ENCODE results near the gene MRPS33.

MRPS33 gene

GRCh38 chr7:140990193-140990962 lies 24.4 kb downstream of the MRPS33 start:
- TF ChIP-seq, protein P1, sequence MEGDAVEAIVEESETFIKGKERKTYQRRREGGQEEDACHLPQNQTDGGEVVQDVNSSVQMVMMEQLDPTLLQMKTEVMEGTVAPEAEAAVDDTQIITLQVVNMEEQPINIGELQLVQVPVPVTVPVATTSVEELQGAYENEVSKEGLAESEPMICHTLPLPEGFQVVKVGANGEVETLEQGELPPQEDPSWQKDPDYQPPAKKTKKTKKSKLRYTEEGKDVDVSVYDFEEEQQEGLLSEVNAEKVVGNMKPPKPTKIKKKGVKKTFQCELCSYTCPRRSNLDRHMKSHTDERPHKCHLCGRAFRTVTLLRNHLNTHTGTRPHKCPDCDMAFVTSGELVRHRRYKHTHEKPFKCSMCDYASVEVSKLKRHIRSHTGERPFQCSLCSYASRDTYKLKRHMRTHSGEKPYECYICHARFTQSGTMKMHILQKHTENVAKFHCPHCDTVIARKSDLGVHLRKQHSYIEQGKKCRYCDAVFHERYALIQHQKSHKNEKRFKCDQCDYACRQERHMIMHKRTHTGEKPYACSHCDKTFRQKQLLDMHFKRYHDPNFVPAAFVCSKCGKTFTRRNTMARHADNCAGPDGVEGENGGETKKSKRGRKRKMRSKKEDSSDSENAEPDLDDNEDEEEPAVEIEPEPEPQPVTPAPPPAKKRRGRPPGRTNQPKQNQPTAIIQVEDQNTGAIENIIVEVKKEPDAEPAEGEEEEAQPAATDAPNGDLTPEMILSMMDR (IDR thresholded peaks at IDR 0.05; ENCODE audit: low read depth, low read length) = no peak

DNA sequence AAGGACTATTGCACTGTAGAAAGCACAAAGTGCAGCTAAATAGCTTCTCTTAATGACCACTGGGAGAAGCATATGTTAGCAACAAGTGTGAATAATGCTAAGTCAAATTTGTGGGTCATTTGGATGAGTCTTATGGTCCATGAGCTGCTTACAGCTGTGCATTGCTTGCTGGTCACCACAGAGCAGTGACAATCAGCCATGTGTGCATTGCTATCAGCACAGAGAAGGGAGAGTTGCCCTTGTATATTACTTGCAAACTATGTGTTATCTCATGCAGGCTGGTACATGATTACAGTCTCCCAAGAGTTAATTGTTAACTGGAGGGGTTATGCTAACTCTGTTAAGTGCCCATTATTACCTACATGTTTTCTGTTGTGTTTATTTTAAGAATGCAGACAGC lies 25.7 kb downstream of the MRPS33 start:
- Histone ChIP-seq H3K27me3 (ENCODE audit: insufficient read depth, low read depth, severe bottlenecking) (no peaks in the 10 kb centered on the region), H3K4me3 (ENCODE audit: low read depth, low read length) (no peak overlapping the region), H3K9me3 (ENCODE audit: severe bottlenecking) (peaks cover 5% of the 10 kb centered on the region), H3K27ac (no peak overlapping the region), H3K36me3 (no peaks in the 10 kb centered on the region)
- DNase-seq = no peak
- TF ChIP-seq, protein P1 (IDR thresholded peaks at IDR 0.05; ENCODE audit: low read depth, low read length) = no peak

More at GRCh38 chr7:140990193-140990962, 24.4 kb downstream of the MRPS33 start:
- H3K36me3 ChIP-seq = no peaks in the 10 kb centered on the region
- no peaks in the 10 kb centered on the region for H3K9me3 ChIP-seq (ENCODE audit: severe bottlenecking)
- no peak for DNase-seq
- no peak overlapping the region for H3K27ac ChIP-seq
- no peak overlapping the region for H3K4me3 ChIP-seq (ENCODE audit: low read depth, low read length)
- H3K27me3 ChIP-seq (ENCODE audit: insufficient read depth, low read depth, severe bottlenecking) = no peaks in the 10 kb centered on the region

DNA sequence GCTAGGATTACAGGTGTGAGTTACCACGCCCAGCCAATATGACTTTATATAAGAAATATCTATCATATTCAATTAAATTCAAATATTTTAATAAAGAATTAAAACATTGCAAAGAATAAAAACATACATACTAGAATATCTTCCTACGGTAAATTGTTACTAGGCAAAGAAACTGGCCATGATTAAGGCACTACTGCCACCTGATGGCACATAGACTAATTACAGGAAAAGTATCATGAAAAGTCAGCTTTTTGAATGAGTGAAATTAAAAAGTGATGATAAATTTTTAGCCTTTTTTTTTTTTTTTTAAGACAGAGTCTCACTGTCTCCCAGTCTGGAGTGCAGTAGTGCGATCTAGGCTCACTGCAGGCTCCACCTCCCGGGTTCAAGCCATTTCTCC lies 30.9 kb downstream of the MRPS33 start:
- Histone ChIP-seq H3K9me3 (ENCODE audit: severe bottlenecking) (peaks cover 5% of the 10 kb centered on the region), H3K27me3 (ENCODE audit: insufficient read depth, low read depth, severe bottlenecking) (no peaks in the 10 kb centered on the region), H3K4me3 (ENCODE audit: low read depth, low read length) (no peak overlapping the region), H3K36me3 (no peaks in the 10 kb centered on the region), H3K27ac (no peak overlapping the region)
- DNase-seq = no peak
- TF ChIP-seq, protein P1 (IDR thresholded peaks at IDR 0.05; ENCODE audit: low read depth, low read length) = no peak

GRCh38 chr7:140982508-140982907 lies 32.2 kb downstream of the MRPS33 start:
- Histone ChIP-seq H3K4me3 (ENCODE audit: low read depth, low read length) (no peak overlapping the region), H3K9me3 (ENCODE audit: severe bottlenecking) (peaks cover 5% of the 10 kb centered on the region), H3K27me3 (ENCODE audit: insufficient read depth, low read depth, severe bottlenecking) (no peaks in the 10 kb centered on the region), H3K27ac (no peak overlapping the region), H3K36me3 (no peaks in the 10 kb centered on the region)
- TF ChIP-seq, protein P1 (IDR thresholded peaks at IDR 0.05; ENCODE audit: low read depth, low read length) = no peak
- DNase-seq = no peak

DNA sequence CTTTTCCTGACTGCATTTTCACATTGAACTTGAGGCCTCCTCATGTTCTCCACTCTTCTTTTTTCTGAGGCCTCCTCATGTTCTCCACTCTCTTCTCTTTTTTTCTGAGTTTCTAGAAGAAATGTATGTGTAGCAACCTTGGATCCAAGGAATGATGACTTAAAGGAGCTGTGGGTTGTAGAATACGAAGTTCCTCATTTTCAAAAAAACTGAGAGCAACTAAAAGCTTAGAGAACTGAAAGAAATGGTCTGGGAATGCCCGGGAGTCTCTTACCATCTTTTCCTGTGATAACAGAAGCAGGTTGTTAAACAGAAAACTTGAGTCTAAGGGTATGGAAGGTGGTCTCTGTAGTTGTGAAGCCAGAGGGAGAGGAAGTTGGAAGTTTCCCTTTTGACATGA lies 32.8 kb downstream of the MRPS33 start:
- H3K27me3 ChIP-seq (ENCODE audit: insufficient read depth, low read depth, severe bottlenecking) = no peaks in the 10 kb centered on the region
- no peaks in the 10 kb centered on the region for H3K36me3 ChIP-seq
- DNase-seq = no peak
- H3K4me3 ChIP-seq (ENCODE audit: low read depth, low read length) = no peak overlapping the region
- no peak overlapping the region for H3K27ac ChIP-seq
- TF ChIP-seq, protein P1 (IDR thresholded peaks at IDR 0.05; ENCODE audit: low read depth, low read length) = no peak
- H3K9me3 ChIP-seq (ENCODE audit: severe bottlenecking) = peaks cover 5% of the 10 kb centered on the region

- no peak for DNase-seq
- H3K4me3 ChIP-seq (ENCODE audit: low read depth, low read length) = no peak overlapping the region
- no peak overlapping the region for H3K27ac ChIP-seq
- no peaks in the 10 kb centered on the region for H3K36me3 ChIP-seq
- no peaks in the 10 kb centered on the region for H3K27me3 ChIP-seq (ENCODE audit: insufficient read depth, low read depth, severe bottlenecking)
- TF ChIP-seq, protein P1 (IDR thresholded peaks at IDR 0.05; ENCODE audit: low read depth, low read length) = no peak
- H3K9me3 ChIP-seq (ENCODE audit: severe bottlenecking) = no peaks in the 10 kb centered on the region
These were observed 37.0 kb downstream of the MRPS33 start for GRCh38 chr7:140977741-140978140.

Data from WERI-Rb-1 (cell line).